HG02763 (cell line): ENCODE results near the gene RBL2.

Experiments
- ATAC-seq: cut with Tn5 transposase; IDR thresholded peaks from one replicate; pipeline ENCODE4 v1.9.1; 2021; ENCODE audit warnings: mild to moderate bottlenecking, moderate library complexity; ENCODE audit not compliant: unreplicated experiment

Gene RBL2

DNA sequence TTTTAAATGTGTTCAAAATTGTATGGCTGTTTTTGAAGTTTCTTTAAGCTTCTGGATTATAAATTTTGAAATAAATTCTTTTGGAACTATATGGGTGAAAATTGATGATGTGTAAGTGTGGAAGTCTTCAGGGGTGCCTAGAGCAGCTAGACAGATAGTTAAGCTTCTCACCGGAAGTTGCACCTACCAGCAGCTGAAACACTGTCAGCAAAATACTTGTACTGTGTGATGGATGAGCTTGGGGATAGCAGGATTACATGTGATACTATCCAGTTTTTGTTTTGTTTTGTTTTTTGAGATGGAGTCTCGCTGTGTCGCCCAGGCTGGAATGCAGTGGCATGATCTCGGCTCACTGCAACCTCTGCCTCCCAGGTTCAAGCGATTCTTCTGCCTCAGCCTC, 19.7 kb downstream of the RBL2 start:
- no peak for ATAC-seq

DNA sequence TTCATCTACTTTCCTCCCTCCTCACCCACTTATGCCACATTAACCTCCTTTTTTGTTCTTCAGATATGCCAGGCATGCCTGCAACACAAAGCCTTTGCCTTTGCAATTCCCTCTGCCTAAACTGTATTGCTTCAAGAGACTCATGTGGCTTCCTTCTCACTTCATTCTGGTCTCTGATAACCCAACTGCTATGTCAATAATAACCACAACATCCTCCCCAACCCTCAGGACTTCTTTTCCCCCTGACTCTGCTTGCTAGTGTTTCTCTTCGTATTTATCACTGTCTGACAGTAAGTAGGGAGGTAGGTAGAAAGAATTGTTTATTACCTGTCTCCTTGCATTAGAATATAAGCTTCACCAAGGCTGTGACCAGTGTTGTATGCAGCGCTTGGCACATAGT, 22.4 kb downstream of the RBL2 start:
- ATAC-seq, result no peak

DNA sequence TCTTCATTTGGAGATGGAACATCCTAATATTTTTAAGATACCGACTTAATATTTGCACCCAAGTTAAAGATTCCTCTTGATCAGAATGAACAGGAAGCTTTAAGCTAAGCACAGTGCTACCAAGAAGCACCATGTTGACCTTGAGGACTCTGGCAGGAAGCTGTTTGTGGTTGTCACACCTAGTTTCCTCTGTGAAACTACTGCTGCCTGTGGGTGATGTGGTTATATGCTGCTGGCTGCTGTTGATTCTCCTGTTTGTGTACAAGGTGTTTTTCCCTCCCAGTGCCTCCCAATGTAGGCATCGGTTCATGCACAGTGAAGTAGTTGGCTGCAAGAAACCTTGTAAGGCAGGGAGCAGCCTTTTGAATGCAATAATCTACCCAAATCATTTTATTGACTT, 23.4 kb downstream of the RBL2 start:
- peak; percentile 100 for ATAC-seq

DNA sequence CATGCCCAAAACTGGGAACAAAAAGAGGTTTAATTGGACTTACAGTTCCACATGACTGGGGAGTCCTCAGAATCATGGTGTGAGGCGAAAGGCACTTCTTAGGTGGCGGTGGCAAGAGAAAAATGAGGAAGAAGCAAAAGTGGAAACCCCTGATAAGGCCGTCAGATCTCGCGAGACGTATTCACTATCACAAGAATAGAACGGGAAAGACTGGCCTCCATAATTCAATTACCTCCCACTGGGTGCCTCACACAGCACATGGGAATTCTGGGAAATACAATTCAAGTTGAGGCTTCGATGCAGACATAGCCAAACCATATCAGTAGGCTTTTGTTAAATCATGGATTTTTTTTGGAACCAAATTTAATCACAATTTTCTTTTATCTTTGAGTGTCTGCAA, 24.4 kb downstream of the RBL2 start:
- no peak for ATAC-seq

DNA sequence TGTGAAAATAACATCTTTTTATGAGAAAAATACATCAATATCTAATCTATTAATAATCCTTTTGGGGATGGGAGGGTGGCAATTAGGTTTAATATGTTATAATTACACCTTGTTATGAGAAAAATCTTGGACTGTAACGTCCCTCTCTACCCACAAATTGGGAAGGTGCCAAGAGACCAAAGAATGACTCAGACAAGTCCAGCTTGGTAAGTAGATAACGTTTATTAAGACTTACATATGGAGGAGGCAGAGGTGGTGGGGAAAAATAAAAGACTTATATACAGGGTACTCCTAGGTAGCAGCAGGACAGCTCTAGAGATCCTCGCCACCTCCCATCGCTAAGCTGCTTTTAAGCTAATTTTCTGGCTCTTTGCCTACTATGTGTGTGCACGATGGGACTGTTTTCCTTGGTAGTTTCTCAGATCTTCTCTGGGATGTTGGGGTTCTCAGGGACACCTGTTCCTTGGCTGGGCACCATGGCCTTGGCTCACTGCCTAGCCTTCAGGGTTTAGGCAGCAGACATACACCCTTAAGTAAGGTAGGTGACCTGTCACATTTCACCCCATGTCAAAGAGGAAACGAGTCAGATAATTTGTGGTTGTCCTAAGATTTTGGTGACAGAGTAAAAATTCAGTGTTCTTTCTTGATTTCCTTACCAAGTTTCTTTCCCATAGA, 31.5 kb downstream of the RBL2 start:
- no peak for ATAC-seq

DNA sequence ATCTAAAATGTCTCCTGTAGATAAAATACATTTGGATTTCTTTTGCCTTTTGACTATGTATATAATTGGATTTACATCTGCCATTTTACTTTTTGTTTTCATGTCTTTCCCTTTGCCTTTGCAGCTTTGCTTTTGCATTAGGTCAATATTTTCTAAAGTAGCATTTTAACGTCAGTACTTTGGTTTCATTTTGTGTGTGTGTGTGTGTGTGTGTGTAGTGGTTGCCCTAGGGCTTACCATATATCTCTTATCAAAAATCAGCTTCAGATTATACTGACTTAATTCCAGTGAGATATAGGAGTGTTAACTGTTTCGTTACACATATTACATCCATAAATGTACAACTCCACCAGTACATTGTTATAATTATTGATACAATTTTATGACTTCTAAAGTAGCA, 42.6 kb downstream of the RBL2 start:
- ATAC-seq, result no peak

DNA sequence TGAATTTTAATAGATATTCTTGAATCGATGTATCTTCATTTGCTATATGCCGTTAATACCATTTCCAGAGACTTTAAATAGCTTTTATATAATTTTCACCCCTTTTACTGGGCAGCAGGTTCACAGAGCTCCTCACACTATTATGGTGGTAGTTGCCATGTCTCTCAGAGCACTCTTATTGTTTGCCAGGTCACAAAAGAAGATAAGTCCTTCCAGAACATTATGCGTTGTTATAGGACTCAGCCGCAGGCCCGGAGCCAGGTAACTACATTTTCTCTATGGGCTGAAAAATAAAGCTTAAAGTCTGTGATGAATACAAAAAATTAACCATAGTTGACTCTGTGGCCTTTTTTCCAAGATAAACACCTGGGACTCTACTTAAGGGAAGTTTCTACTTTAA, 44.7 kb downstream of the RBL2 start:
- no peak for ATAC-seq

DNA sequence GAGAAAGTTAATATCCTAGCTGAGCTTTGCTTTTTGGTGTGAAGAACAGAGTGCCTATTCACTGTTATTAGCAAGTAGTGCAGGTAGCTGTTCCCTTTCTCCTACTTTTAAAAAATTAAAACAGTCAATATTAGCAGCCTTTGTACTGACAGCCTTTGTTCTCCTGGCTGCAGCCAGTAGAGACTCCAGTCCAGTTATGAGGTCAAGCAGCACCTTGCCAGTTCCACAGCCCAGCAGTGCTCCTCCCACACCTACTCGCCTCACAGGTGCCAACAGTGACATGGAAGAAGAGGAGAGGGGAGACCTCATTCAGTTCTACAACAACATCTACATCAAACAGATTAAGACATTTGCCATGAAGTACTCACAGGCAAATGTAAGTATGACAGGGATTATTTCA, 46.1 kb downstream of the RBL2 start:
- no peak for ATAC-seq

DNA sequence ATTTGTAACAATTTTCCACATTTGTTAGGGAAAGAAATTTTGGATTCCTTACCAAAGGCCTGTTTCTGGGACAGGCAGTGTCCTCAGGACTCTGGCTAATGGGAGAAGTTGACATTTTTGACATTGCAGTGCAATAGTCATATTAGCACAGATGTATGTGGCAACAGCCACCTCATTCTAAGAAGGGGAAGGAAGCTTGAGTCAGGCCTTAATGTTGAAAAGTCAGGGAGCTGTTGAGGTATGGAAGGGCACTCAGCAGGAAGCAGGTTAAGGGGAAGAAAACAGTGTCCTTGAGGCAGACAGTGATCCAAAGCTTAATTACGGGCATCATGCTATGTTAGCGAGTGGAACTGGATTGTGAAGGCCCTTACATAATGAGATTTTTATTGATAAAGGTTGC, 47.9 kb downstream of the RBL2 start:
- no peak for ATAC-seq

DNA sequence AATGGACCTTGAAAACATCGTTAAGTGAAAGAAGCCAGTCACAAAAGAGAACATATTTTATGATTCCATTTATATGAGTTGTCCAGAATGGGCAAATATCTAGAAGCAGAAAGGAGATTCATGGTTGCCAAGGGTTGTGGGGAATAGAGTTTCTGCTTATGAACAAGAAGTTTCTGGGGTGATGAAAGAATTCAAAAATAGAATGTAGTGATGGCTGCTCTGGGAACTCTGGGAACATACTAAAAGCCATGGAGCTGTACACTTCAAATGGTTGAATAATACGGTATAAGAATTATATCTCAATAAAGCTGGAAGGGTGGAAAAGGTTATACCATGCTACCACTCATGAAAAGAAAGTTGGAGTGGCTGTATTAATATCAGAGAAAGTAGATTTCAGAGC, 50.3 kb downstream of the RBL2 start:
- no peak for ATAC-seq

DNA sequence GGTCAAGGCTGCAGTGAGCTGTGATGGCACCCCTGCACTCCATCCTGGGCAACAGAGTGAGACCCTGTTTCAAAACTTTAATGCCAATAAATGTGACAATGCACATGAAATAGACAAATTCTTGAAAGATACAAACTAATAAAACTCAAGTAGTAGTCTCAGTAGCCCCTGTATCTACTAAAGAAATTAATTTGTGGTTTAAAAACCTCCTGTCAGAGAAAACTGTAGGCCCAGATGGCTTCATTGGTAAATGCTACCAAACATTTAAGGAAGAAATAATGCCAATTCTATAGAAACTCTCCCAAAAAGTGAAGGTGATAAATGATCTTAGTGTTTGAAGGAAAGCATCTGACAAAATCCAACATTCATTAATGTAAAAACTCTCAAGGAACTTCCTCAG, 52.0 kb downstream of the RBL2 start:
- no peak for ATAC-seq

DNA sequence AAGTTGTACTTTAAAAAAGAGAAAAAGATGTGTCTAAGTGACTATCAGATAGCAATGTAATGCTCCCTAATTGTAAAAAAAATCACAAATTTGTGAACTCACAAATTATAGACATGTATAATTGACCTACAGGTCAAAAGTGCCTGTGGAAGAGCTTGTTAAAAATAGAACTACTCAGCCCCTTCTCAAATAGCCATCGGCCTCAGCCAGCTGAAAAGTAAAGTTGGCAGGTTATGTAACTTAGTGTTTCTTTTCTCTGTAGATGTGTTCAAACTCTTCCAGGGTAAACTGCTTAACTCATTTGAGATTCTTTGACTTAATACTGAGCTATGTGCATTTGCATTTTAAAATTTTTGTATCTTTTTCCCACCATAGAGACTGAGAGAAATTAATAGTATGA, 55.5 kb downstream of the RBL2 start:
- ATAC-seq, result no peak

DNA sequence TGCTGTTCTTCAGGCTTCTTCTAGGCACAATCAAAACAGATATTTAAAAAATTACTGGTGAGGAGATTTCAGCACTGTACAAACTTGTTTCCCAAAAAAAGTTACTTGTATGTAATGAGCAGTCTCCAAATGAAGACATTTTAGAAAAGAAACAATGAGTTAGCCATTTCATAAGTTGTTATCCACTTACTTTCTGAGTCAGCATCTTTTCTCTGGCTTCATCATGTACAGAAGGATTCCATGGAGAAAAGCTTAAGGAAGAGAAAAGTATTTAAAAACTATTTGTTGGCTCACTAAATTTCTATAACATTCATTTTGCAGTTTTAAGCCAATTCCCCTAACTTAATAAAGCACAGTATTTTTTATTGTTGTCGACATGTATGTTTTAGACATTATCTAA, 58.2 kb downstream of the RBL2 start:
- no peak for ATAC-seq

DNA sequence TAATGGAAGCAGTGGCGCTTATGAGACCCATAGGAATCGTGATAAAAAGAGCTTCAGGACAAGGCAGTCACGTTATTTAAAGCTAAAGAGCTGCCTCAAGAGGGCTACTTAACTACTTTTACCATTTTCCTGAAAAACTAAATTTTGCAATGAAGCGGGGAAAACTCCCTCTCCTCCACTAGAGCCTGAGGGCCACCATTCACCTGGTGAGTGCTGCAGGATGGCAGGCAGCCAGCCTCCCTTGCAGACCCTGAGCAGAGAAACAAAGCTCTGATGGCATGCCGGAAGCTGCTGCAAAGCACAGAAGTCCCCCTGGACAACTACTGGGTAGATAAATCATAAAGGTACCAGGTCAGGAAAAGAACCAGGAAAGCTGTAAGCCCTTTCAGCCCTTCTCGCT, 60.4 kb downstream of the RBL2 start:
- ATAC-seq, result no peak

DNA sequence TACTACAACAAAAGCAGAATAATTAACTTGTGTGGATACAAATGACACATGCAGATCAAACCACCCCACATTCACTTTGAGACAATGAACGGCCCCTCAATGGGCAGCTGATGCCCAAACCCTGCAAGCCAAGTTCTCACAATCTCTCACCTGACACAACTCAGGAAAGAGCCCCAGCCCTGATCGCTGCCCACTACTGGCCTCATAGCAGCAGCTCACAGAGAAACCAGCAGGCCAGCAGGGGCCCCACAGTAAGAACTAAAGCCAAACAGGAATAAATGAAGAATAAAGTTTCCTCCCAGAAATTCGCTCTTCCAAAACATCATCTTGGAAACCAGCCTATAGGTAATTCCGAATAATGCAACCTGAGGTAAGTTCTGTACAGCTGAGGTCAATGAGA, 61.1 kb downstream of the RBL2 start:
- no peak for ATAC-seq

DNA sequence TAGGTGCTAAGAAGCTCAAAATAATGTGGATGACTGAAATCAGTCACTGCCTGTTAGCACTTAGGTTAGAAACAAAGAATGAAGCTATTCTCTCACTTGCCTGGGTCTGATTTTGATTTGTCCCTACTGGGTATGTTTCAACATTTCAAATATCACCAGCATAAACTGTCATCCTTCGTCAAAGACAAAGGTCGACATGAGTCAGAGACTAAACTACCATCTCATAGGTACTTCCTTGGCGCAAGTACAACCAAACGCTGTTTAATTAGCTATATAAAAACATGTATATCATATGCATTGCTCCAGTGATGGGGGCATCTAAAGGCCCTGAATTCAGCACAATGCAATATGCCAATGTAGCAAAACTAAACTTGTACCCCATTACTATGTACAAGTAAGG, 64.7 kb downstream of the RBL2 start:
- ATAC-seq, result no peak

DNA sequence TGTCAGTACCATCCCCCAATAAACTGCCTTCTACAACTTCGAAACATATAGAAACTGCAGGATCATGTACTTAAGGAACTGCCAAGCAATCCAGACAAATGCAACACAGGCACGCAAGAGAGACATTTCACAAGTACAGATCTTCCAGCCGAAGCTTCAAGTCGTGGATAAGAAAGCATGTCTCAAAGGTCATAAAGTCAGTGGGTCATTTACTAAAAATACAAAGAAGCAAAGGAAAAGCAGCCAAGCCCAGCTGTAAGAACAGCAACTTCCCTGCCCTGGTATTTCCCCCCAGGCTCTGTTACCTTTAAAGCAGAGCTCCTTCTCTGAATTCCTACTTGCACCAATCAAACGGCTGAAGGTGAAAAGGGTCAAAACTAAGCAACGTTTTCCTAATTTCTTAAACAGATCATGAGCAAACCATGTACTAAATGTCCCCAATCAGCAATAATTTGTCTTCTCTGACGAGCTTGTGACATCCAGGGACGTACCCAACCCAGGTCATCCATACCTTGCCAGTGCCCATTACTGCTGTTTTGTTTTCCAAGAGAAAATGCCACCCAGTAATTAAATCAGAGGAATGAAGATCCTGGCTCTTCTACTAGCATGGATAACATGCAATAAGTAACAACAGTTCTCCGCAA, 67.1 kb downstream of the RBL2 start:
- ATAC-seq, result no peak

DNA sequence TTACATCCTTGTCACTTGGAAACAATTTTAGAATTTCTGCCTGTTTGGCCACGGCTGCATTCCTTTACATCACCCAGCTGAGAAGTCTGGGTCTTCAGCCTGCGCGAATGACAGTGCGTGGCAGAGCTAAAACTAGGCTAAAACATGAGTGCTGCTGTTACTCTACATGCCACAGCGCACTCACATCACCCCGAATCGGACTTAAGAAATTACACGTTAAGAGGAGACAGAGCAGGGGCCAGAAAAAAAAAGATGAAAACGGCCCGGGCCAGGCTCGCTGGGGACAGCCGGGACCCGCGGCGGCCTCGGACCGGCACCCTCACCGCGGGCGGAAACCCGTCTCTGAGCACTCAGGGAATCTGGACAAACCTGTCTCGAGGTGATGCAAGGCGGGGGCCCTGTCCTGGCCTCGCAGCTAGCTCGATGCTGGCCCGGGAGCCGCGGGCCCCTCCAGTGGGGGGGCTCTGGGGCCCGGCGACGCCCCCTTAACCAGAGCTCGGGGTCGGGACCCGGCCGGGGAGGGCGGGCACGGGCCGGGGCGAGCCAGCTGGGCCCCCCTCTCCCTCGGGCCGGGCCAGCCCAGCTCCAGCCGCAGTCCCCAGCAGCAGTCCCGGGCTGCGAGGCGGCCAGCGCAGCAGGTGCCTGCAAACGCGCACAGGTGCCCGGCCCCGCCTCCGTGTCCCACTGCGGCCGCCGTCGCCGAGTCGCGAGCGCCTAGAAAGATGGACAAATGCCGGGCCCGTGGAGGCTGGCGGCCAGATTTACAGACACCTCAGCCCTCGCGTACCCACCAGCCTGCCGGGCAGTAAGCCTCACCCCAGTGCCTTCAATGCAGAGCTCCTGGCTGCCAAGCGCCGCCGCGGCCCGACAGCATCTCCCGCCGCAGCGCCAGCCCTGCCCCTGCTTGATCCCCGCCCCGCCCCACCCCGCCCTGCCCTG, 68.3 kb downstream of the RBL2 start, which contains the start of gene AKTIP:
Gene AKTIP (minus strand): TSS at position 879 of the 939 bp plus-strand sequence. CDS start 2,950 bp downstream, outside the sequence.
- peak; percentile 26 for ATAC-seq

DNA sequence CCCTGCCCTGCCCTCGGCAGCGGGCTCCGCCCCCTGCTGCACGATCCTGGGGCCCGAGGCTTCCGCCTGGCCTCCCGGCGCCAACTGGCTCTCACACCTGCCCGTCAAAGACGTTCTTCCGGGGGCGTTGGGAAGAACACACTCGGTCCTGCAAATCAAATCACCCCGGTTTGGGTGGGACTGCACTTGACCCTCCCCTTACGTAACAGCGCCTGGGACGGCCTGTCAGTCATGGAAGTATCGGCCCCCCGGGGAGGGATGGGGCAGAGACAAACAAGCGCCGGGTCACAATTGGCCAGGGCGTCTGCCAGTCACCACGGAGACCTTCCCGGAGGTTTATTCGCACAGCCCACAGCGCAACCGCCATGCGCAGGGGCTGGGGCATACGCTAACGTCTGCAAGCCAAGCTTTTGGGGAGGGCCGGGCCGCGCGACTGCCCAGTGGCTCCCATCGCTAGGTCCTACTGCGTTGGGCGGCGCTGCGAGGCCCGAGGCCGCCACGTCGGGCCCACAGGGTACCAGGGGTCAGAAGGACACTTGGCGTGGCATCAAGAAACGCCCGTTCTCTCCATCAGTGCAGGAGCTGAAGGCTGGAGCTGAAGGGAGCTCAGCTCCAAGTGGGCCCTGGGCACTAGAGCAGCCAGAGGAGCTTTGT, 69.1 kb downstream of the RBL2 start:
- ATAC-seq, result peak; percentile 97

DNA sequence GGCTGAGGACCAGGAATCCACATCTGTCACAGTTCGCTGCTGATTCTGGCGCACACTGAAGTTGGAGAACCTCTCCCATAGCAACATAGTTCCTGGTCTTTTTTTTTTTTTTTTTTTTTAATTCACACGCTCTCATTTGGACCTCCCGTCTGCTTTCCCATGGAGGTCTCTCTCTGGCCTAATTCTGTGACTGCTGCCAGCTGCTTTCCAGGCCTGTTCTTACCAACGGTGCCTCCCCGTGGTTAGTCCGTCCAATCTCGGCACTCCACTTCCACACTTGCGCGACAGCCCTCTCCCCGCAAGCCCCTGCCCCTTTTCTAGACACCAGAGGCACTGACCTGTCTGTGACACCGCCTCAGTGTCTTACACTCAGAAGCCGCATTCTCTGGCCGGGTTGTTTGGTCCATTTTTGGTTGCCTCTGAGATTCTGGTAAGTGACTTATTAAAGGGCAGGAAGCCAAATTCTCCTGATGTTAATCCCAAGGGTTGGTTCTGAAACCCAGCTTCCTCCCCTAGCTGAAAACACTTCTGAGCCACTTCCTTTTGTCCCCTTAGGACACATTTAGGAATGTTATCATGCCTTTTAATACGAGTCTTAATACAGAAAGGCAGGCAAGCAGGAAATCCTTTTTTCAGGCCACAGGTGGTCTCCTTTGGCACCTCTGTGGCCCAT, 69.9 kb downstream of the RBL2 start:
- no peak for ATAC-seq

DNA sequence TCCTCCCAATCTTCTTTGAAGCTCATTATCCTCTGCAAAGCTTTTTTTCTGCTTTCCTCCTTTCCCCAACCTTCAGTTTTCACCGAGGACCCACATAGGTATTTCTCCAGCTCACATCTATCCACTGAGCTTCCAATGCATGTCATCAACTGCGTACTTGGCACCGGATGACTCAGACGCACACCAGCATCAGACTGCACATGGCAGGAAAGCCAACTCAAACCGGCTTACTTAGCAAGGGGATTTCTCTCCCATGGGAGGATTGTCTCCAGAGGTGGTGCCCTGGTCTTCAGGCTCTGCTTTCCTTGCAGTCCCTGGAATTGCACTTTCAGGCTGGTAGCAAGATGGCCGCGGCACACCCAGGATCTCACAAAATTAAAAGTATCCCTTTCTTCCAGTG, 70.4 kb downstream of the RBL2 start:
- ATAC-seq, result no peak
